LNCaP clone FGC (cell line): ENCODE measurements around the gene CDH11.

ENCODE experiments used
- DNase-seq: peaks from one replicate; pipeline ENCODE4 v3.0.0-alpha.2; 2011; ENCODE audit warnings: low read depth
- H3K4me3 ChIP-seq: 2 replicates; pipeline ENCODE4 v1.5.1; 2011; ENCODE audit warnings: mild to moderate bottlenecking, low read depth, low read length, control low read depth
- TF ChIP-seq, protein P1 (sequence below): IDR thresholded peaks from 2 replicates; pipeline ENCODE4 v1.5.1; 2012; ENCODE audit warnings: mild to moderate bottlenecking; ENCODE audit not compliant: control insufficient read depth, insufficient read depth; ENCODE audit errors: extremely low read depth

The CDH11 gene

DNA sequence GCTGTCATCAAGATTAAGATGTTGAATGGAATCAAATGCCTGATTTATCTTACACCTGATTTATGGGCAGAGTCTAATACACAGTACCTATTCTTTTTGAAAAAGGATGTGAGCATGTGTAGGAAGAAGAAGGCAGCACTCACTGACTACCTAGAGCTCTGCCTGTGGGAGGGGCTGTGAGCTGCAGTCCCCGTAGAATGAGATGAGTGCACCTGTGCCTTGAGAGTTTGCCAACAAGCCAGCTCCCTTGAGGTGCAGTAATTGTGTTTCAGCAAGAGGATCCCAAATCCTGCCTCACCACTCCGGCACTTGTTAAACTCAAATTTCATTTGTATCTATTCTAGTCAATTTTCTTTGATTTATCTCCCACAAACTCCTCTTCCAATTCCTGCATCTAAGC lies 46.0 kb downstream of the CDH11 start:
- TF ChIP-seq, protein P1, sequence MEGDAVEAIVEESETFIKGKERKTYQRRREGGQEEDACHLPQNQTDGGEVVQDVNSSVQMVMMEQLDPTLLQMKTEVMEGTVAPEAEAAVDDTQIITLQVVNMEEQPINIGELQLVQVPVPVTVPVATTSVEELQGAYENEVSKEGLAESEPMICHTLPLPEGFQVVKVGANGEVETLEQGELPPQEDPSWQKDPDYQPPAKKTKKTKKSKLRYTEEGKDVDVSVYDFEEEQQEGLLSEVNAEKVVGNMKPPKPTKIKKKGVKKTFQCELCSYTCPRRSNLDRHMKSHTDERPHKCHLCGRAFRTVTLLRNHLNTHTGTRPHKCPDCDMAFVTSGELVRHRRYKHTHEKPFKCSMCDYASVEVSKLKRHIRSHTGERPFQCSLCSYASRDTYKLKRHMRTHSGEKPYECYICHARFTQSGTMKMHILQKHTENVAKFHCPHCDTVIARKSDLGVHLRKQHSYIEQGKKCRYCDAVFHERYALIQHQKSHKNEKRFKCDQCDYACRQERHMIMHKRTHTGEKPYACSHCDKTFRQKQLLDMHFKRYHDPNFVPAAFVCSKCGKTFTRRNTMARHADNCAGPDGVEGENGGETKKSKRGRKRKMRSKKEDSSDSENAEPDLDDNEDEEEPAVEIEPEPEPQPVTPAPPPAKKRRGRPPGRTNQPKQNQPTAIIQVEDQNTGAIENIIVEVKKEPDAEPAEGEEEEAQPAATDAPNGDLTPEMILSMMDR, result no peak
- DNase-seq, result no peak
- no peak overlapping the region for H3K4me3 ChIP-seq

DNA sequence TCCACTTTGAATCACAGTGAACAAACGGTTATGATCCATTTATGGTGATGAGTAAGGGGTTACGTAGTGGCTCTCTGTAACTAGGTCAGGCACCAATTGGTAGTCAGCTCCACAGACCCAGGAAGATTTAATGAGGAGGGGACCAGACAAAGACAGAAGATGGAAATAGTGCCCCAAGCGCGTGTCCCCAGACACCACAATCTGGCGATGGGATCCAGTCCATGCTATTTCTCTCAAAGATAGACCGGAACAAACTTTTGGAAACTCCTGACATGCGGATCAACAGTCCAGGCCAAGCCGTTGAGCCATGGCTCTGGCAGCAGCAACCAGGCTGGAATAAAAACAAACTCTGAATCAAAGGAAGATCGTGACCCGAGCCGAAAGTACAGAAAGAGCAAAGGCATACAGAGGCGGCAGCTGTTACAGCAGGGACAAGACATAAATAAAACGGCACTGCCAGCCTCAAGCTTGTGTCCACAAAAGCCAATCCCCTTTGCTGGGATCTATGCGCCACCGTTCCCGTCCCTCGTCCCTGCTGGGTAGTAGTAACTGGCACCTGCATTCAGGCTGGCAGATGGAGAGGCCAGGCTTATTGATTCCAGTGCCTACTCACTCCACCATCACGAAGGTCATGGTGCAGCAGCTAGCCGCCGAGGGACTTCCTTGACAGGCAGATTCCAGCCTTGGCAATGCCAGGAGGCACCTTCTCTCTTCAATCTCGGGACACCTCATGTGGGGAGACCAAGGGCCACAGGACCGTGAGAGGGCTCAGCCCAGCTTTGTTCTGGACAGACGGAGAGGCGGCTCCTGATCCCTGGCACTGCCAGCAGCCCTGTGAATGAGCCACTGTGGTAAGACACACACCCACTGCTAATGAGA lies 50.2 kb downstream of the CDH11 start:
- DNase-seq, result no peak
- TF ChIP-seq, protein P1, result no peak
- no peak overlapping the region for H3K4me3 ChIP-seq

DNA sequence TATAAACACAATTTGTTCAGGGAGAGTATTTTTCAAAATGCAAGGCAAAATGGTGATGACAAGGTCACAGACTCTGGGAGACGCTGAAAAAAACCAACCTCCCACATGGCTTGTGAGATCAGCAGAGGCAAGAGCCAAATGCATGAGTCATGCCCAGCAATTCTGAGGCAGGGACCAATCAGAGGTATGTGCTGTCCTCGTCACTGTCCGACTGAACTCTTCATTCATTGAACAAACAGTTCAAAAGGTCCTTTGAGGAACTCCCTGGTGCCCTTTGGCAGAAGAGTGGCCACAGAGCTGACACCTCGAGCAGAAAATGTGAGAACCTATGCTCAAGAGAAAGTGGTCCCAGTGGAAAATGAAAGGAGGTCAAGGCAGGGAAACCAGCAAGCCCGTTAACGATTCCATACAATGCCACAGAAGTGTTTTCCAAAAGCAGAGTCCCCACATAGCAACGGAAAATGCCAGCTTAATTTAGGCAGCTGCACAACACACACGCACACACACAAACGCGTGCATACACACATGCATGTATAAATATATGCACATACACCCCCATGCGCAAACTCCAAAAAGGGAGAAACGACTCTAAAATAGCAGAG lies 50.9 kb downstream of the CDH11 start:
- TF ChIP-seq, protein P1, result no peak
- H3K4me3 ChIP-seq, result no peak overlapping the region
- peak; percentile 49 for DNase-seq

DNA sequence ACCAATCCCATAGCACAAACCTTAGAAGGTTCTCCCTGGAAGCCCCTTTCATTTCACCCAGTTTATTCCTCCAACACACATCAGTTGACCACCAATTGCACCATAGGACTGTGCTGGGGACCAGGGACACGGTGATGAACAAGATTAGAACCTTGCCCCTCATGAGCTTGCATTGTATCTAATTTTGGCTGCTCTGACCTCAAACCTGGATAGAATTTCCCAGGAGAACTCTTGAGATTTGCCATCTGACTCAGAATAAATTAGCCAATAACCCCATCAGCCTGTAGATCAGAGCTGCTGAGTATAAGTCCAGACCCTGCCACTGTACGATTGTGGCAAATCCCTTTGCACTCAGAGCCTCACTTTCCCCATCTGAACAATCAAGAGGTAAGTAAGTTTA lies 52.1 kb downstream of the CDH11 start:
- TF ChIP-seq, protein P1, result no peak
- DNase-seq, result no peak
- no peak overlapping the region for H3K4me3 ChIP-seq

DNA sequence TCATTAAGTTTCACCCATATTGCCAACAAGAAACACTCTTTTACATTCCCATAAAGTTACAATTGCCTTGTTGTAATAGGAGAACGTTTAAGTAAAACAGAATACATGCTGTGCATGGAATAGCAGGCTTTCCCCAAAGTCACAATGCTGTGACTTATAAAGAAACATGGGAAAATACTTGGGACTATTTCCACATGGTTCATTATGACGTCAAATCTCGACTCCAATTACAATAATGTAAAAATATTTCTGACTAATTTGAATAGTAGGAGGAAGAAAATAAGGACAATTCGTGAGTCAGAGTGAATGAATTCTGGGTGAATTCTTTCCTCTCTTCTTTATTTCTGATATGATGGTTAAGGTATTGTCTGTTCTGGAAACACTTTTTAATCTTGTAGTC lies 52.8 kb downstream of the CDH11 start:
- DNase-seq, result no peak
- TF ChIP-seq, protein P1, result no peak
- no peak overlapping the region for H3K4me3 ChIP-seq

- DNase-seq, result no peak
- H3K4me3 ChIP-seq, result no peak overlapping the region
- TF ChIP-seq, protein P1, result no peak
These were observed 53.6 kb downstream of the CDH11 start for GRCh38 chr16:65068151-65068740.
